Endothelial cell of umbilical vein (primary cell): ENCODE measurements around the gene PILRA. TPM values are rescaled to one million over a fixed set of nuclear protein-coding genes. Genes with fewer than 3 reads are reported as not detected.

Source experiments
- BruUV-seq: library from RNA; stranded (reverse); fragments of 400-500 nt; replicated peaks from 2 replicates; lab custom pipeline; 2021; lab: Mats Ljungman, UMichigan
- CTCF ChIA-PET: fragments of 300-600, 350-600 bp; sonication (Branson Sonifier 250); formaldehyde crosslinking; loops from one replicate; lab custom pipeline; 2021; ENCODE audit warnings: antibody characterized with exemption, inconsistent platforms; lab: Charles Lee
- POLR2A ChIA-PET: fragments of 300-600, 350-600 bp; sonication (Branson Sonifier 250); formaldehyde crosslinking; loops from one replicate; lab custom pipeline; 2021; ENCODE audit warnings: antibody characterized with exemption, inconsistent platforms; lab: Charles Lee
- DNase-seq: peaks from one replicate; pipeline ENCODE4 v3.0.0-alpha.2; 2011; ENCODE audit warnings: low read depth, low spot score
- FAIRE-seq: peaks from 2 replicates; lab custom pipeline; 2011; peaks lifted over from hg19 to GRCh38; lab: Jason Lieb, UNC
- H2AFZ ChIP-seq: 2 replicates; pipeline ENCODE4 v1.6.0; 2012; ENCODE audit warnings: low read depth, low read length, control low read depth, inconsistent platforms
- H3K27ac ChIP-seq: 2 replicates; pipeline ENCODE4 v1.5.1; 2011; ENCODE audit warnings: low read depth, mild to moderate bottlenecking, control low read depth, low read length, moderate library complexity; ENCODE audit not compliant: insufficient read depth
- H3K27me3 ChIP-seq, 2 experiments: 2 replicates each; pipeline versions ENCODE4 v1.6.0 to v1.6.1; 2011; ENCODE audit warnings: low read length in 2 of 2, mixed read lengths in 1 of 2; ENCODE audit not compliant: control insufficient read depth in 2 of 2, insufficient read depth in 2 of 2
- H3K36me3 ChIP-seq, 2 experiments: 2 replicates in 1 of 2; 3 replicates in 1 of 2; pipeline ENCODE4 v1.5.1; 2011; ENCODE audit warnings: low read length in 2 of 2, mild to moderate bottlenecking in 1 of 2, moderate library complexity in 1 of 2; ENCODE audit not compliant: control insufficient read depth in 2 of 2, insufficient read depth in 2 of 2; ENCODE audit errors: extremely low read depth in 1 of 2
- H3K4me1 ChIP-seq: 3 replicates; pipeline ENCODE4 v1.5.1; 2011; ENCODE audit warnings: mild to moderate bottlenecking, low read length; ENCODE audit not compliant: control insufficient read depth, insufficient read depth; ENCODE audit errors: extremely low read depth
- H3K4me2 ChIP-seq: 2 replicates; pipeline ENCODE4 v1.6.1; 2011; ENCODE audit warnings: low read length, control low read depth, mixed read lengths; ENCODE audit not compliant: insufficient read depth
- H3K4me3 ChIP-seq, 3 experiments: fragments of 200-600 bp in 1 of 3; sonication (generic), shearing (Covaris generic) in 1 of 3; replicated peaks in 1 of 3; 2 replicates each; pipeline ENCODE4 v1.5.1; 2011 to 2016; ENCODE audit warnings: control low read depth in 3 of 3, low read length in 3 of 3, mild to moderate bottlenecking in 2 of 3, inconsistent platforms in 1 of 3, low read depth in 1 of 3, moderate library complexity in 1 of 3; ENCODE audit not compliant: insufficient read depth in 1 of 3
- H3K79me2 ChIP-seq: 2 replicates; pipeline ENCODE4 v1.6.0; 2012; ENCODE audit warnings: low read length, inconsistent platforms; ENCODE audit not compliant: control insufficient read depth, insufficient read depth
- H3K9ac ChIP-seq: replicated peaks from 2 replicates; pipeline ENCODE3; 2011; ENCODE audit warnings: low read length, control low read depth; ENCODE audit not compliant: insufficient read depth; ENCODE audit errors: extremely low read depth
- H3K9me1 ChIP-seq: replicated peaks from 3 replicates; pipeline ENCODE4 v1.6.0; 2011; ENCODE audit warnings: mild to moderate bottlenecking, low read length; ENCODE audit not compliant: control insufficient read depth, insufficient read depth; ENCODE audit errors: extremely low read depth
- H3K9me3 ChIP-seq: replicated peaks from 2 replicates; pipeline ENCODE4 v1.5.1; 2012; ENCODE audit warnings: low read length, inconsistent platforms; ENCODE audit not compliant: control insufficient read depth, insufficient read depth
- H4K20me1 ChIP-seq: replicated peaks from 2 replicates; pipeline ENCODE3; 2011; ENCODE audit warnings: mild to moderate bottlenecking, low read length; ENCODE audit not compliant: control insufficient read depth, insufficient read depth; ENCODE audit errors: extremely low read depth
- CTCF ChIP-seq, 2 donors: IDR thresholded peaks; 1 replicate in 1 of 2; 2 replicates in 1 of 2; pipeline ENCODE4 v1.5.1; 2011; ENCODE audit warnings: low read length in 2 of 2, mild to moderate bottlenecking in 2 of 2, moderate library complexity in 2 of 2, control low read depth in 1 of 2, inconsistent platforms in 1 of 2, low read depth in 1 of 2; ENCODE audit not compliant: insufficient read depth in 1 of 2; ENCODE audit errors: extremely low read depth in 1 of 2
- EZH2 ChIP-seq: IDR thresholded peaks from 2 replicates; pipeline ENCODE4 v1.6.1; 2012; ENCODE audit warnings: borderline replicate concordance, low read depth, mild to moderate bottlenecking, moderate library complexity, low read length, inconsistent platforms; ENCODE audit not compliant: severe bottlenecking
- FOS ChIP-seq: IDR thresholded peaks from 2 replicates; pipeline ENCODE4 v1.6.1; 2011; ENCODE audit warnings: mild to moderate bottlenecking, low read length, moderate library complexity, borderline replicate concordance; ENCODE audit not compliant: insufficient read depth
- GATA2 ChIP-seq: IDR thresholded peaks from 2 replicates; pipeline ENCODE4 v1.7.0; 2011; ENCODE audit warnings: low read depth, mild to moderate bottlenecking, moderate library complexity, mixed read lengths, low read length; ENCODE audit not compliant: insufficient read length, insufficient read depth
- JUN ChIP-seq: IDR thresholded peaks from 2 replicates; pipeline ENCODE4 v1.6.1; 2011; ENCODE audit warnings: borderline replicate concordance, low read depth; ENCODE audit not compliant: insufficient read length, insufficient read depth
- MAX ChIP-seq: IDR thresholded peaks from 2 replicates; pipeline ENCODE4 v1.6.1; 2011; ENCODE audit not compliant: insufficient read depth, insufficient read length
- MYC ChIP-seq: IDR thresholded peaks from one replicate; pipeline ENCODE4 v1.6.1; 2011; ENCODE audit warnings: mild to moderate bottlenecking, low read depth, low read length
- POLR2A ChIP-seq: IDR thresholded peaks from 2 replicates; pipeline ENCODE4 v1.6.1; 2012; ENCODE audit warnings: low read depth, mild to moderate bottlenecking, control low read depth, low read length
- POLR2AphosphoS5 ChIP-seq: IDR thresholded peaks from 2 replicates; pipeline ENCODE4 v1.6.1; 2012; ENCODE audit warnings: low read depth, mild to moderate bottlenecking, control low read depth, low read length, moderate library complexity; ENCODE audit not compliant: insufficient read depth
- dilution Hi-C: fragments of 300-500 bp; cut with MboI; formaldehyde crosslinking; loops from one replicate; pipeline ENCODE4 v1.15.0; 2019; ENCODE audit warnings: low sequenced_read_pairs; ENCODE audit not compliant: extremely low pct_ligation_motif_present
- intact Hi-C: fragments of 100-400 bp; cut with micrococcal nuclease; formaldehyde crosslinking; loops from one replicate; pipeline ENCODE4 v1.10.0; 2022
- polyA plus RNA-seq, 4 experiments: library from polyadenylated mRNA; depleted of rRNA in 3 of 4; stranded (reverse) in 3 of 4; unstranded in 1 of 4; fragments of >200 nt; gene quantifications; 2 replicates each; pipeline versions ENCODE4 v1.2.1 to v1.2.3, GENCODE V29; 2011 to 2012; ENCODE audit warnings: missing spikeins in 1 of 4
- total RNA-seq: library from RNA; stranded (reverse); gene quantifications from 2 replicates; pipeline ENCODE4 v1.2.3, GENCODE V29; 2021

PILRA gene
- total and polyA plus RNA-seq, 2 donors (not counting 3 experiments of a cell fraction or from before 2014, with no cell fraction given) = 0.61 to 1.3 TPM

GRCh38 chr7:100360135-100360854 lies 13.0 kb upstream of the PILRA start:
- intact Hi-C loops = no loop called here
- DNase-seq (no peak), FAIRE-seq (no peak)
- no peaks in the 10 kb centered on the region for H3K9me1 ChIP-seq
- no peaks in the 10 kb centered on the region for H3K4me1 ChIP-seq
- no peaks in the 10 kb centered on the region for H3K27me3 ChIP-seq
- dilution Hi-C loops = no loop called here
- POLR2A ChIA-PET = no interaction called here
- no peak overlapping the region for H3K4me2 ChIP-seq
- no peaks in the 10 kb centered on the region for H3K9me3 ChIP-seq
- CTCF ChIA-PET = no interaction called here
- H3K27ac ChIP-seq = no peak overlapping the region
- no peak overlapping the region for H3K4me3 ChIP-seq
- TF ChIP-seq GATA2 = no peak
- no peak for TF ChIP-seq MAX
- no peak for TF ChIP-seq EZH2
- no peak for TF ChIP-seq CTCF (IDR thresholded peaks at IDR 0.05; ENCODE audit: extremely low read depth in 1 of 2, insufficient read depth in 1 of 2, low read depth in 1 of 2, low read length in 2 of 2)
- no peak for TF ChIP-seq MYC
- TF ChIP-seq POLR2AphosphoS5 = no peak
- TF ChIP-seq JUN = no peak
- no peak for TF ChIP-seq FOS
- no peak for TF ChIP-seq POLR2A
- no peaks in the 10 kb centered on the region for H3K79me2 ChIP-seq
- no TSS peak for BruUV-seq
- no peak overlapping the region for H2AFZ ChIP-seq
- H4K20me1 ChIP-seq = no peaks in the 10 kb centered on the region
- H3K36me3 ChIP-seq = peaks cover 2 to 53% of the 10 kb centered on the region in 2 experiments
- H3K9ac ChIP-seq = no peak overlapping the region
